GM20000 (cell line): Measurements from ENCODE around the gene PRR4.

Experiments
- DNase-seq: peaks from one replicate; pipeline ENCODE4 v3.0.0; 2012; ENCODE audit warnings: low spot score
- TF ChIP-seq, protein P1 (sequence below): IDR thresholded peaks from 2 replicates; pipeline ENCODE4 v1.5.1; 2012; ENCODE audit warnings: mild to moderate bottlenecking, control low read depth; ENCODE audit errors: extremely low read depth, missing control alignments

Gene PRR4

GRCh38 chr12:10849425-10849878 is at the start of gene PRR4:
Gene PRR4, minus strand, starts transcription at chr12:10849475. Its CDS starts 38 bp downstream, at chr12:10849437.
- TF ChIP-seq, protein P1, sequence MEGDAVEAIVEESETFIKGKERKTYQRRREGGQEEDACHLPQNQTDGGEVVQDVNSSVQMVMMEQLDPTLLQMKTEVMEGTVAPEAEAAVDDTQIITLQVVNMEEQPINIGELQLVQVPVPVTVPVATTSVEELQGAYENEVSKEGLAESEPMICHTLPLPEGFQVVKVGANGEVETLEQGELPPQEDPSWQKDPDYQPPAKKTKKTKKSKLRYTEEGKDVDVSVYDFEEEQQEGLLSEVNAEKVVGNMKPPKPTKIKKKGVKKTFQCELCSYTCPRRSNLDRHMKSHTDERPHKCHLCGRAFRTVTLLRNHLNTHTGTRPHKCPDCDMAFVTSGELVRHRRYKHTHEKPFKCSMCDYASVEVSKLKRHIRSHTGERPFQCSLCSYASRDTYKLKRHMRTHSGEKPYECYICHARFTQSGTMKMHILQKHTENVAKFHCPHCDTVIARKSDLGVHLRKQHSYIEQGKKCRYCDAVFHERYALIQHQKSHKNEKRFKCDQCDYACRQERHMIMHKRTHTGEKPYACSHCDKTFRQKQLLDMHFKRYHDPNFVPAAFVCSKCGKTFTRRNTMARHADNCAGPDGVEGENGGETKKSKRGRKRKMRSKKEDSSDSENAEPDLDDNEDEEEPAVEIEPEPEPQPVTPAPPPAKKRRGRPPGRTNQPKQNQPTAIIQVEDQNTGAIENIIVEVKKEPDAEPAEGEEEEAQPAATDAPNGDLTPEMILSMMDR: no peak

DNA sequence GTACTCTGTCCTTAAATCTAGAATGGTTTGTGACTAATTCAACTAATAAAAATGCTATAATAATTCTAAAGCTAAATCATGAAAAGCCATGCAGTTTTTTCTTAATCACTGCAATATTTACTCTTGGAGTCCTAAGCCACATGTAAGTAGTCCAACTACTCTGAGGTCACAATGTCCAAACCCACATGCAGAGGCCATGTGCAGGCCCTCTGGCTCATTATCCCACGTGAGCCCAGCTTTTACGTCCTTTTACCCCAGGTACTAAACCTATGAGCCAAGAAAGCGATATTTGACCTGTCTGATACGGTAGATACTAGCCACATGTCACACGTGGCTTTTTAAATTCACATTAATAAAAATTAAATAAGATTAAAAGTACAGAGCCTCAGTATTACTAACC is 47.6 kb upstream of the PRR4 start:
- TF ChIP-seq, protein P1: no peak

More at GRCh38 chr12:10849425-10849878, at the start of gene PRR4:
- DNase-seq: no peak

DNA sequence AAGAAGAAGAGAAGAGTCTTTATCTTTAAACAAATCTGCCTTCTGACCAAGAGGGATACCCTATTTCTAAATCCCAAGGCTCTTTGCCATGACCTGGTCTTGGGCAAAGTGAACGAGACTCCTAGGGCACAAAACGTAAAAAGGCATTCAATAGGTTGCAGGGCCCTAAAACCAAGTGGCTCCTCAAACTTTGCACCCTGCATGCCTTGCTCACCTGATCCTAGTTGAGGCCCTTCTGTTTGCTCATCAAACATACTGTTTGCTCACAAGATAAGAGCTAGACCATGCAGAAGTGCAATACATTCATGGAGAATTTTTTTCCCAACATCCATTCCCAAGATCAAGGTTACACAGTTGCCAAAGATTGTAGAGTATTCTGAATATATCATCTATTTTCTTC is 42.7 kb upstream of the PRR4 start:
- no peak for DNase-seq
- TF ChIP-seq, protein P1: no peak

More for the DNA sequence above, 47.6 kb upstream of the PRR4 start:
- DNase-seq: no peak

DNA sequence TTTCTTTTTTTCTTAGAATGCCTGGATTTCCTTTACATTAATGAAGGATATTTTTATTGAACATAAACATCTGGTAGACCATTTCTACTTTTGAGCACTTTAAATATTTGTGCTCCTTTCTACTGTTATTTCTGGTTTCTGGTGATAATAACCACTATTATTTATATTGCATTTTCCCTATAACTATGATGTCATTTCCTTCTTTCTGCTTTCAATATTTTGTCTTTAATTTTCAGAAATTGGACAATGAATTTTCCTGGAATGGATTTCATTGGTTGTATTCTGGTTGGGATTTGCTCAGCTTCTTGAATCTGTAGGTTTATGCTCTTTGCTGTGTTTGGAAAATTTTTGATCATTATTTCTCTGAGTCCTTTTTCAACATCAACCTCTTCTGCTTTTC is 40.0 kb upstream of the PRR4 start:
- no peak for DNase-seq

GRCh38 chr12:10884086-10884725 is 34.9 kb upstream of the PRR4 start, which contains the start of gene PRH1:
Gene PRH1, minus strand, starts transcription at chr12:10884255. Its CDS starts 38 bp downstream, at chr12:10884217.
- TF ChIP-seq, protein P1: no peak
- DNase-seq: no peak

More for the DNA sequence above, 40.0 kb upstream of the PRR4 start:
- TF ChIP-seq, protein P1: no peak

DNA sequence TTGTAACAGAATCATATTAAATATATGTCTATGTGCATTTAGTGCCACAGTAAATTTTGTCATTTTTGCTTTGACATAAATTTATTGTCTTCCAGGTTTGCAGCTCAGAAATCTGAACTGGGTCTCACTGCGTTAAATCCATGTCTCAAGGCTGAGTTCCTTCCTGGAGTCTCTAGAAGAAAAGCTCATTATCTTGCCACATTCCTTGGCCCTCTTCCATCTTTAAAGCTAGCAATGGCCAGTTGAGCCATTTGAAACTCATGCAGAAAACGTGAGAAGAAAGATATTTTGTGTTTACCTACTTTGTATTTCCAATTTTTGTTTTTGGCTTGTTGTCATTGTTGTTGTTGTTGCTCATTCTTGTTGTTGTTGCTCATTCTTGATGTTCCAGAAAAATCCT is 24.1 kb upstream of the PRR4 start:
- TF ChIP-seq, protein P1: no peak
- DNase-seq: no peak

GRCh38 chr12:10867381-10867780 is 18.1 kb upstream of the PRR4 start:
- DNase-seq: no peak
- TF ChIP-seq, protein P1: no peak
